ENCODE measurements around the gene CIP2A. TPM values are rescaled to one million over a fixed set of nuclear protein-coding genes. Genes with fewer than 3 reads are reported as not detected.
"Not testable (repeated sequence)": the region's sequence is repeated elsewhere in the genome, so short reads cannot be mapped to it uniquely, and the experiment has no call there.

CIP2A gene
- total RNA-seq (2012; rRNA removed): 18.0 and 18.3 TPM in 2 replicates

DNA sequence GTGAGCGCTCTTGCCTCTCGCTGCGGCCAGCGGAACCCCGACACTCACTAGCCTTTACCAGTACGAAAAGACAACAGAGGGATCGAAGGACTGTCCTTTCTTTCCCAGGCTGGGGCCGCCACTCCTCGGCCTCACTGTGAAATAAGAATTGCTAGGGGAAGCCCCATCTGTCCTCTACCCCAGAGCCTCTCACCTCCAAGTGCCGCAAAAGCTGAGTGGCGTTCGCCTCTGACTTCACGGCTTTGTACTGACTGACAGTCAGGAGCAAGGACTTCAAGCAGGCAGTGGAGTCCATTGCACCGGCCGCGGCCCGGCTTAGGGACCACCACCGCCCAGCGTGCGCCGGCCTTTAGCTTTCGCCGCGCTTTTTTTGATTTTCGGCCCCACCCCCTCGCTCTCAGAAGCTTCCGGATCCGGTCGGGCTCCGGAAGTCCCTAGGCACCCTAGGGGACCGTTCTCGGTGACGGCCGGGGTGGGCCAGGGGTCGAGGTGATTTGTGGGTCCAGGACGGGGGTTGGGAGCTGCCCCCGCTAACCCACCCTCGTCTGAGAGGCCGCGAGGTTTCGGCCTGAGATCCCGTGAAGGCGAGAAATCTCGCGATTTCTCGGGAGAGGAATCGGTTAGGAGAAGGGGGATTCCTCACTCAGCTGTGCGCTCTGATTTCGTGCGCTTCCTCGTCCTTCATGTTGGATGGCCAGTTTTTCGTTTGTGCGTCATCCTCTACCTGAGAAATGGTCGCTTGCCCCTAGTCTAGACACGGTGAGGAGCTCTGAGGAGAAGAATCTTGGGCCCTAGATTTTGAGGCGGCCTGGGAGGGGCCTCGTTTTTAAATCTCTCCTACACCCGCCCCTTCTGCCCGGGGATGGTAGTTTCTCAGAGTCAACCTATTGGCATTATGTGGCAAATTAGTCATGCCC is at the start of gene CIP2A, which contains the start of gene DZIP3:
Gene CIP2A, minus strand, starts transcription at position 358 of the 917 bp plus-strand sequence. Its CDS starts 63 bp downstream, at position 295.
Gene DZIP3, plus strand, starts transcription at position 642 of the 917 bp plus-strand sequence. CDS start 15,685 bp downstream, outside the sequence.
- Histone ChIP-seq H3K4me1 (ENCODE audit: control insufficient read depth, insufficient read depth, low read length) (peaks cover 24% of the 10 kb centered on the region), H3K9ac (ENCODE audit: low read depth, low read length) (peak within 1 kb of the TSS; percentile 96)

DNA sequence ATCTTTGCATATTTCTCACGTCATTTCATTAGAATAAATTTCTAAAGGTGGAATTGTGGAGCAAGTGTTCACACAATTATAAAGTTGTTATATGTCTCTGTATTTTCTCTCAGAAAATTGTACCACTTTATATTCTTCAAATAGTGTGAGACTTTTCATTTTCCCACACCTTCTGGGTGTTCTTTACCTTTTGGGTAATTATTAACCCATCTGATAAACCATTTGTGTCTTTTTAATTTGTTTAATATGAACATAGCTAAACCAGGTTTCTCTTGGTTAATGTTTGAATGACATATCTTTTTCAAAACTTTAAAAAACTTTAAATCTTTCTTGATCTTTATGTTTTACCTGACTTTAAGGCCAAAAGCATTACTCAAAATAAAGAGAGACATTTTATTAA is 40.7 kb upstream of the CIP2A start:
- no peaks in the 10 kb centered on the region for H3K4me1 ChIP-seq (ENCODE audit: control insufficient read depth, insufficient read depth, low read length)
- no peak overlapping the region for H3K4me2 ChIP-seq (ENCODE audit: low read length)
- no peaks in the 10 kb centered on the region for H3K36me3 ChIP-seq (ENCODE audit: insufficient read depth, low read length)
- H3K9ac ChIP-seq (ENCODE audit: low read depth, low read length): no peak overlapping the region
- no peaks in the 10 kb centered on the region for H3K27me3 ChIP-seq (ENCODE audit: control insufficient read depth, insufficient read depth, low read length)
- no peaks in the 10 kb centered on the region for H3K9me3 ChIP-seq (replicated peaks; ENCODE audit: low read length)
- H3K4me3 ChIP-seq (ENCODE audit: low read length): no peak overlapping the region

More for the DNA sequence above, at the start of gene CIP2A, which contains the start of gene DZIP3:
- Histone ChIP-seq H3K36me3 (ENCODE audit: insufficient read depth, low read length) (no peaks in the 10 kb centered on the region), H3K4me2 (ENCODE audit: low read length) (peak within 1 kb of the TSS; percentile 83), H3K9me3 (replicated peaks; ENCODE audit: low read length) (no peaks in the 10 kb centered on the region), H3K27me3 (ENCODE audit: control insufficient read depth, insufficient read depth, low read length) (no peaks in the 10 kb centered on the region), H3K4me3 (ENCODE audit: low read length) (peak within 1 kb of the TSS; percentile 94)

DNA sequence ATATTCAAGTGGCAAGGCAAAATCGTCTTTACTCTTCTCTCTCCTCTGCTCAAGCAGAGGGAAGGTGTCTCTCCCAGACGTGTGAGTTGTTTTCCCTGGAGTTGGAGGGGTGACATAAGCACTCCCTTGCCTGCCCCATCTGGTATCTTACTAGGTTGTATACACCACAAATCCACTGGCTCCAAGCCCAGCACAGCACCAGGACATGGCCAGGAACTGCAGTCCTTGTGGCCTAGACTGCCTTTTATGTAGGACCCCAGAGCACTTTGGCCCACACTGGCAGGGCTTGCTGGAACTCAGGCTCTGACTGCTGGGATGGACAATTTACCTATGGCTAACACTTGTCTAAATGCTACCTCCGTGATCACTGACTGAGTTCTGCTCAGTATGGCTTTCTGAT is 34.3 kb upstream of the CIP2A start:
- H3K4me2 ChIP-seq (ENCODE audit: low read length): no peak overlapping the region
- no peak overlapping the region for H3K4me3 ChIP-seq (ENCODE audit: low read length)
- H3K4me1 ChIP-seq (ENCODE audit: control insufficient read depth, insufficient read depth, low read length): no peaks in the 10 kb centered on the region
- H3K36me3 ChIP-seq (ENCODE audit: insufficient read depth, low read length): no peaks in the 10 kb centered on the region
- H3K9me3 ChIP-seq (replicated peaks; ENCODE audit: low read length): no peaks in the 10 kb centered on the region
- no peak overlapping the region for H3K9ac ChIP-seq (ENCODE audit: low read depth, low read length)
- H3K27me3 ChIP-seq (ENCODE audit: control insufficient read depth, insufficient read depth, low read length): no peaks in the 10 kb centered on the region

DNA sequence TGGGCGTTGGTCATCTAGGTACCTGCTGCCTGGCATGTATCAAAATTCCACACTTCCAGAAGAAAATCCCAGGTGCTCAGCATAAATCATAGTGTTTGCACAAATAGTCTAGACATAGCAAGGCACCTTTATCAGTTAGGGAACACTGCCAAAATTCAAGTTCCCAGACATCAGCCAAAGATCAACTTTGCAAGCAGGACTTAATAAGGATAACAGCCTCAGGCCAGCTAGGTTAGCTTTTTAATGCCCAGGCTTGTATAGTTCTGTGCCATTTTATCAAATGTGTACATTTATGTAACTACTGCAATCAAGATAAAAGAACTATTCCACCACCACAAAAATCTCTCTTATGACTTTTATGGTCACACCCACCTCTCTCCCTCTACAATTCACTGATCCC is 31.0 kb upstream of the CIP2A start:
- H3K27me3 ChIP-seq (ENCODE audit: control insufficient read depth, insufficient read depth, low read length): no peaks in the 10 kb centered on the region
- H3K4me3 ChIP-seq (ENCODE audit: low read length): no peak overlapping the region
- H3K9me3 ChIP-seq (replicated peaks; ENCODE audit: low read length): no peaks in the 10 kb centered on the region
- H3K9ac ChIP-seq (ENCODE audit: low read depth, low read length): no peak overlapping the region
- H3K4me2 ChIP-seq (ENCODE audit: low read length): no peak overlapping the region
- H3K36me3 ChIP-seq (ENCODE audit: insufficient read depth, low read length): no peaks in the 10 kb centered on the region
- H3K4me1 ChIP-seq (ENCODE audit: control insufficient read depth, insufficient read depth, low read length): no peaks in the 10 kb centered on the region

DNA sequence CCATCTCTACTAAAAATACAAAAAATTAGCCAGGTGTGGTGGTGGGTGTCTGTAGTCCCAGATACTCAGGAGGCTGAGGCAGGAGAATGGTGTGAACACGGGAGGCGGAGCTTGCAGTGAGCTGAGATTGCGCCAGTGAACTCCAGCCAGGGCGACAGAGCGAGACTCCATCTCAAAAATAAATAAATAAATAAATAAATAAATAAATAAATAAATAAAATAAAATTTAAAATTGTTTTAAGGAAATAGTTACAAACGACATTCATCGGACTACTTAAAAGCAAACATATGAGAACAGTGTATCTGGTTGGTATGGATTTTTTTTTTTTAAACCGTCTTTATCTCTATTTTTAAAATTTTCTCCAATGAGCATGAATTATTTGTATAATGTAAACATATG is 26.9 kb upstream of the CIP2A start:
- not testable (repeated sequence) for H3K9ac ChIP-seq (ENCODE audit: low read depth, low read length); H3K4me2 ChIP-seq (ENCODE audit: low read length); H3K4me3 ChIP-seq (ENCODE audit: low read length); H3K9me3 ChIP-seq (replicated peaks; ENCODE audit: low read length); H3K4me1 ChIP-seq (ENCODE audit: control insufficient read depth, insufficient read depth, low read length); H3K27me3 ChIP-seq (ENCODE audit: control insufficient read depth, insufficient read depth, low read length); H3K36me3 ChIP-seq (ENCODE audit: insufficient read depth, low read length)

DNA sequence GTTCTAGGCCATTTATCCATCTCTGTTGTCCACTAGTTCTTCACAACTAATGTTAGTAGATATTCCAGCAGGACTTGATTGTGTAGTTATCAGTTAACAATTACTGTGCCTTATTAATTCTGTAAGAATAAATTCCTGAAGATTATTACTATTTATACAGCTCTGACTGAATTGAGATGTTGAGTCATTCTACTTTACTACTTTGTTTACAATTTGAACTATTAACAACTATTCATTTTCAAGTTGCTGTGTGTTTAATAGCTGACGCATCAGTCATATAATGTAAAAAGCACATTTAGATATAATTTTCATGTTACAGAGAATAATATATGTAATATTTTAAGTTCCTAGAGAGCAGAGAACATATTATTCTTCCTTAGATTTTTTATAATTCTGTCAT is 21.4 kb upstream of the CIP2A start:
- H3K4me2 ChIP-seq (ENCODE audit: low read length): no peak overlapping the region

DNA sequence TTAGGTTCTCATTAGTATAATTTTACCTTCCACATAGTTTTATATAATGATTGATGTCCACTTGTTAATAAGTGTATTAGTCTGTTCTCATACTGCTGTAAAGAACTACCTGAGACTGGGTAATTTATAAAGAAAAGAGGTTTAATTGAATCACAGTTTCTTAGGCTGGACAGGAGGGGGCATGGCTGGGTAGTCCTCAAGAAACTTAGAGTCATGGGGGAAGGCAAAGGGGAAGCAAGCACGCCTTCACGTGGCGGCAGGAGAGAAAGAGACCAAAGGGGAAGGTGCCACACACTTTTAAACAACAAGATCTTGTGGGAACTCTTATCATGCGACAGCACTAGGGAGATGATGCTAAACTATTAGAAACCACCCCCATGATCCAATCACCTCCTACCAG is 19.5 kb upstream of the CIP2A start:
- no peak overlapping the region for H3K4me3 ChIP-seq (ENCODE audit: low read length)
- no peak overlapping the region for H3K9ac ChIP-seq (ENCODE audit: low read depth, low read length)
- no peak overlapping the region for H3K4me2 ChIP-seq (ENCODE audit: low read length)
- H3K9me3 ChIP-seq (replicated peaks; ENCODE audit: low read length): no peaks in the 10 kb centered on the region
- no peaks in the 10 kb centered on the region for H3K36me3 ChIP-seq (ENCODE audit: insufficient read depth, low read length)
- peaks cover 6% of the 10 kb centered on the region for H3K4me1 ChIP-seq (ENCODE audit: control insufficient read depth, insufficient read depth, low read length)
- no peaks in the 10 kb centered on the region for H3K27me3 ChIP-seq (ENCODE audit: control insufficient read depth, insufficient read depth, low read length)

More for the DNA sequence above, 21.4 kb upstream of the CIP2A start:
- Histone ChIP-seq H3K9ac (ENCODE audit: low read depth, low read length) (no peak overlapping the region), H3K9me3 (replicated peaks; ENCODE audit: low read length) (no peaks in the 10 kb centered on the region), H3K27me3 (ENCODE audit: control insufficient read depth, insufficient read depth, low read length) (no peaks in the 10 kb centered on the region), H3K36me3 (ENCODE audit: insufficient read depth, low read length) (no peaks in the 10 kb centered on the region), H3K4me3 (ENCODE audit: low read length) (no peak overlapping the region), H3K4me1 (ENCODE audit: control insufficient read depth, insufficient read depth, low read length) (no peaks in the 10 kb centered on the region)

DNA sequence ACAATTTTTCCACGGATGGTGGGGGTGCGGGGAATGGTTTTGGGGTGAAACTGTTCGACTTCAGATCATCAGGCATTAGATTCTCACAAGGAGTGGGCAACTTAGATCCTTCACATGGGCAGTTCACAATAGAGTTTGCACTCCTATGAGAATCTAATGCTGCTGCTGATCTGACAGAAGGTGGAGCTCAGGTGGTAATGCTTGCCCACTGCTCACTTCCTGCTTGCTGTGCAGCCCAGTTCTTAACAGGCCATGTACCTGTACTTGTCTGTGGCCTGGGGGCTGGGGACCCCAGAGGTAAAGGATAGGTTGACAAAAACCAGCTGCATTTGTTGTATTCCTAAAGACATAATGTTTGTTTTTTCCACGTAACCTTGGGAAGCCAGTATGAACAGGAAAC is 16.3 kb upstream of the CIP2A start:
- no peaks in the 10 kb centered on the region for H3K9me3 ChIP-seq (replicated peaks; ENCODE audit: low read length)
- no peak overlapping the region for H3K4me3 ChIP-seq (ENCODE audit: low read length)
- H3K9ac ChIP-seq (ENCODE audit: low read depth, low read length): no peak overlapping the region
- H3K4me2 ChIP-seq (ENCODE audit: low read length): no peak overlapping the region
- H3K36me3 ChIP-seq (ENCODE audit: insufficient read depth, low read length): no peaks in the 10 kb centered on the region
- H3K4me1 ChIP-seq (ENCODE audit: control insufficient read depth, insufficient read depth, low read length): peaks cover 12% of the 10 kb centered on the region
- H3K27me3 ChIP-seq (ENCODE audit: control insufficient read depth, insufficient read depth, low read length): no peaks in the 10 kb centered on the region

DNA sequence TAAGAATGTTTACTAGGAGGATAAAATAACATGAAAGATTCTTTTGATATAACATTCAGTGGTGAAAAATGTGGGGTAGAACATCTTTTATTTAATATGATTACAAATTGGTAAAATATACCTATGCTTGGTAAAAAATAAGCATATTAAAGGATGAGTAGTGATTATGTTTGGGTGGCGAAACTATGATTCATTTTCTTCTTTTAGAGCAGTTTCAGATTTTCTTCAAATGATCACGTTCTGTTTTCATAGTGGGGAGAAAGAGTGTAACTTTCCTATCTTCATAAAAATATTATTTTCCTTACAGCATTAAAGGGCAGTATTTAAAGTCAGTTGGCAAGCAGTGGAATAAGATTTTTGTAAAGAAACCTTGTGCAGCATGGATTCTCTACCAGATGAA is 15.8 kb upstream of the CIP2A start:
- Histone ChIP-seq H3K36me3 (ENCODE audit: insufficient read depth, low read length) (no peaks in the 10 kb centered on the region), H3K4me2 (ENCODE audit: low read length) (no peak overlapping the region), H3K4me1 (ENCODE audit: control insufficient read depth, insufficient read depth, low read length) (peaks cover 12% of the 10 kb centered on the region), H3K27me3 (ENCODE audit: control insufficient read depth, insufficient read depth, low read length) (no peaks in the 10 kb centered on the region), H3K4me3 (ENCODE audit: low read length) (no peak overlapping the region), H3K9me3 (replicated peaks; ENCODE audit: low read length) (no peaks in the 10 kb centered on the region), H3K9ac (ENCODE audit: low read depth, low read length) (no peak overlapping the region)

DNA sequence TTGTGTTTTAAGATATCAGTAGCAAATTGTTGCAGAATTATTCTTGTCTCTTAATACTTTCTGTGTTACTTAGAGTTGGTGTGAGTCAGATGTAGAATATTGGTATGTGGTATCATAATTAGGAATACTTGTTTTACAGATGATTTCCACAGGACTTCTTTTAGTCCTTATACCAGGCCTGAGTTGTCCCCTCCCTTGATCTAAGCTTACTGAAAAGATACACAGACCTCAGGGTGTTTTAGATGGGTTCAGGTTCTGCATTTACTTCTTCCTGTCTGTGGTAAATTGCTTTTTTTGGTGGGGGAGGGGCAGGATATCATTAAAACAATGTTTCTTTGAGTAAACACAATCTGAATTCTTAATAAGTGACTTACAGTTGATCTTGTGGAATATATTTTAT is 14.5 kb upstream of the CIP2A start:
- peak overlapping the region; percentile 12 for H3K4me2 ChIP-seq (ENCODE audit: low read length)
- no peaks in the 10 kb centered on the region for H3K9me3 ChIP-seq (replicated peaks; ENCODE audit: low read length)
- H3K4me3 ChIP-seq (ENCODE audit: low read length): no peak overlapping the region
- H3K4me1 ChIP-seq (ENCODE audit: control insufficient read depth, insufficient read depth, low read length): peaks cover 12% of the 10 kb centered on the region
- no peaks in the 10 kb centered on the region for H3K36me3 ChIP-seq (ENCODE audit: insufficient read depth, low read length)
- H3K9ac ChIP-seq (ENCODE audit: low read depth, low read length): no peak overlapping the region
- no peaks in the 10 kb centered on the region for H3K27me3 ChIP-seq (ENCODE audit: control insufficient read depth, insufficient read depth, low read length)

DNA sequence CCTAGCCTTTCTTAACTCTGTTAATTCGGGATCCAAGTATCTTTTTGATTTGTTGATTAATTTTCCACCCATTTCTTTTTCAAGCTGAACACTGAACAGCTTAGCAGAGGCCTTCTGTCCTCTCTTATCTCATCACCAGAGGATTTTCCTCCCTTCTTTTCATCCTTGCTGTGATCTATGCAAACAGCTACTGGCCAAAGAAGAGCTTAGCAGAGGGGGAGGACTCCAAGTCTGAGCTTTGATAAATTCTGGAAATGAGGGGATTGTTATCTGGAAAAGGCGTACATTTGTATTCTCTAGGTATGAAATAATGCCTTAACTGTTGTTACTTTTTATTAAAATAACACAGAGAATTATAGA is 13.7 kb upstream of the CIP2A start:
- peaks cover 12% of the 10 kb centered on the region for H3K4me1 ChIP-seq (ENCODE audit: control insufficient read depth, insufficient read depth, low read length)
- no peak overlapping the region for H3K4me2 ChIP-seq (ENCODE audit: low read length)
- H3K36me3 ChIP-seq (ENCODE audit: insufficient read depth, low read length): no peaks in the 10 kb centered on the region
- H3K4me3 ChIP-seq (ENCODE audit: low read length): no peak overlapping the region
- no peaks in the 10 kb centered on the region for H3K27me3 ChIP-seq (ENCODE audit: control insufficient read depth, insufficient read depth, low read length)
- H3K9me3 ChIP-seq (replicated peaks; ENCODE audit: low read length): no peaks in the 10 kb centered on the region
- no peak overlapping the region for H3K9ac ChIP-seq (ENCODE audit: low read depth, low read length)
